A204.1 (cell line): ENCODE measurements around the gene PPID.
"Not testable (repeated sequence)": the region's sequence is repeated elsewhere in the genome, so short reads cannot be mapped to it uniquely, and the experiment has no call there.

Experiments
- FAIRE-seq: peaks from 2 replicates; lab custom pipeline; 2012; peaks lifted over from hg19 to GRCh38; lab: Jason Lieb, UNC

The PPID gene

GRCh38 chr4:158666892-158667291, 56.3 kb downstream of the PPID start:
- FAIRE-seq = no peak

- FAIRE-seq = no peak
Observed at GRCh38 chr4:158664806-158665205, 58.4 kb downstream of the PPID start.

- not testable (repeated sequence) for FAIRE-seq
Observed at GRCh38 chr4:158663707-158664625, 59.2 kb downstream of the PPID start.

GRCh38 chr4:158663255-158663654, 59.9 kb downstream of the PPID start:
- not testable (repeated sequence) for FAIRE-seq
